DND-41 (cell line): ENCODE data around the gene SAG.

Source experiments
- EZH2 ChIP-seq: IDR thresholded peaks from 3 replicates; pipeline ENCODE4 v1.6.1; 2012; ENCODE audit warnings: borderline replicate concordance, low read depth, mild to moderate bottlenecking, moderate library complexity, low read length, inconsistent platforms; ENCODE audit not compliant: severe bottlenecking
- TF ChIP-seq, protein P1 (sequence below): IDR thresholded peaks from 2 replicates; pipeline ENCODE4 v1.5.1; 2012; ENCODE audit warnings: borderline replicate concordance, low read length, moderate library complexity, mild to moderate bottlenecking; ENCODE audit not compliant: poor library complexity, severe bottlenecking; ENCODE audit errors: extremely low read depth

DNA sequence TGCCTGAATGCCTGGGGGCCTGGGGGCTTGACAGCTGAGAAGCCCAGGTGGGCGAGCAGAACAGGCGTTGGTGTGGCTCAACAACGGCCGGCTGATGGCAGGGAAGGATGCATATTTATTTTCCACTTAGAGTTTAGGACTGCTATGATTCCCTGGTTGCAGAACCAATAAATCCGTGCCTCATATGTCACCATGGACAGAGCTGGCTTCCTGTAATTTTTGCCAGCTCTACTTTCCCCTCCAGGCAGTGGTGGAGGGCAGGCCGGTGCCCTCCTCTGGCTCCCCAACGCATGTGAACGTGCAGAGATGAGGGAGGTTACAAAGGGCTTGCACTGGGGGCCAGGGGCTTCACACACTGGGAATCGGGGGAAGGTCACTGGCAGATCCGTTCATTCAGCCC, 18.2 kb downstream of the SAG start:
- TF ChIP-seq, protein P1, sequence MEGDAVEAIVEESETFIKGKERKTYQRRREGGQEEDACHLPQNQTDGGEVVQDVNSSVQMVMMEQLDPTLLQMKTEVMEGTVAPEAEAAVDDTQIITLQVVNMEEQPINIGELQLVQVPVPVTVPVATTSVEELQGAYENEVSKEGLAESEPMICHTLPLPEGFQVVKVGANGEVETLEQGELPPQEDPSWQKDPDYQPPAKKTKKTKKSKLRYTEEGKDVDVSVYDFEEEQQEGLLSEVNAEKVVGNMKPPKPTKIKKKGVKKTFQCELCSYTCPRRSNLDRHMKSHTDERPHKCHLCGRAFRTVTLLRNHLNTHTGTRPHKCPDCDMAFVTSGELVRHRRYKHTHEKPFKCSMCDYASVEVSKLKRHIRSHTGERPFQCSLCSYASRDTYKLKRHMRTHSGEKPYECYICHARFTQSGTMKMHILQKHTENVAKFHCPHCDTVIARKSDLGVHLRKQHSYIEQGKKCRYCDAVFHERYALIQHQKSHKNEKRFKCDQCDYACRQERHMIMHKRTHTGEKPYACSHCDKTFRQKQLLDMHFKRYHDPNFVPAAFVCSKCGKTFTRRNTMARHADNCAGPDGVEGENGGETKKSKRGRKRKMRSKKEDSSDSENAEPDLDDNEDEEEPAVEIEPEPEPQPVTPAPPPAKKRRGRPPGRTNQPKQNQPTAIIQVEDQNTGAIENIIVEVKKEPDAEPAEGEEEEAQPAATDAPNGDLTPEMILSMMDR: no peak
- TF ChIP-seq EZH2: no peak
